Measurements from ENCODE around the gene SLC29A4. TPM values are rescaled to one million over a fixed set of nuclear protein-coding genes. Genes with fewer than 3 reads are reported as not detected.

The SLC29A4 gene
- total RNA-seq, 2 experiments from 2014 or later = 0.45 to 0.88 TPM

DNA sequence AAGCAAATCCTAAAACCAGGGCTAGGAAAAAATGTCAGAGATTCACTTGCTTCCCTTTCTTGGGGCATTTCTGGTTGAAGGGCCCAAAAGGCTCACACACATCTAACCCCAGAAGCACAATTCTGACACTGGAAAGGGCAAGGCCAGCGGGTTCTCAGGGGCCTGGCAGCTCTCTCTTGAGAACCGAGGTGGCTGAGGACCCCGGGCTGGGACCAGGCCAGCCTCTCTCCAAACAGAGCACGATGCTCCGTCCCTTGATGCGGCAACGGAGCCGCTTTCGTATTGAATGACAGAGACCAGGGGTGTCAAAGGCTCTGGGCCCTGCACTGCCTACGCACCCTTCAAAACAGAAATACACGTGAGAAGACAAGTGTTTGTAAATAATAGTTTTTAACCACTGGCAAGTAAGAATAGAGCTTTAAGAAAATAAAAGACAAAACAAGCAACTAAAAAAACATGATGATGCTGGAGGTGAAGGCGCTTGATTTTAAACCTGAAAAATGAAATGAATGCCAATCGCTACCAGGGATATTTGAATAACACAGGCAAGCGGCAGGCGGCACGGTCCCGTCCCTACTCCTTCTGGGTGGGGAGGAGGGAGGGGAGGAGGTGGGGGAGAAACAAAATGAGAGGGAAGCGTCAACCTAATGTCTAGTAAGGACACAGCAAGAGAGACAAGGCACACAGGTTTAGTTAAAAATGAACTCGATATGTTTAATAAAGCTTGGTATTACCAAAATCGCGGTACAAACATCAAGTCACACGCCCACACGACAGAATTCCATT, 68.0 kb downstream of the SLC29A4 start:
- peaks cover 54% of the 10 kb centered on the region for H3K36me3 Mint-ChIP-seq (ENCODE audit: low read depth)
- H3K4me3 Mint-ChIP-seq = no peak overlapping the region
- CTCF ChIA-PET = interaction anchor here (1.4 kb wide), 1 partner anchor 15 kb away, joined by 5 read pairs; no protein-coding TSS in a partner anchor

DNA sequence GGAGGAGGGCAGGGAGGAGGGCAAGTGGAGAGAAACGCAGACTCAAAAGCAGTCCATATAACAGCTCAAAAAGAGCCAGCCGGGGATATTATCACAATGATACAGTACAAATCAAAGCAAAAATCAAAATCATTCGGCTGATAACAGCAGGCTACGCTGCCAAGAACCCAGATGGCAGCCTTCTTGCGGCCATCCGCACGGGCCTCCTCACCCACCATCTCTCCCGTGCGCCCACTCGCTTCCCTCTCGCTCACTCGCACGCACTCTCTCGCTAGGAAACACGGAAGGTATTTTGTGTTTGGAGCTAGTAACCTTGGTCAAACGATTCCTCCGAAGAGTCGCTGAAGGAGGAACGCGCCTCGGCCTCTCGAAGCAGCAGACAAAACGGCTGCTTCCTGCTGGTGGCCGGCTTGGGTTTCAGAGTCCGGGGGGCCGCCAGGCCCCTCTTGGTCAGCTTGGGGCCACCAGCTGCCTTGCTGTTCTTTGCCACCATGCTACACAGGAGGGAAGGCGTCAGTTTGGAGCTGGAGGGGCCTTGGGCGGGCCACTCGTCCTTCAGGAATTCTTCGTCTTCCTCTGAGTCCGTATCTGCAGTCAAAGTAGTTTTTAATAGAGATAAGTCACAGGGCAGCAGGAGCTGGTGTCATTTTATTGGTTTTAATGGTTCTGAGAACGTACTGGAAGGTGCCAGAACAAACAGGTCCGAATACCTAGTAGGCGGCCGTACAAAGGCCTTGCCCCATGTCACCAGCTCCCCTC, 68.9 kb downstream of the SLC29A4 start:
- POLR2A ChIA-PET = no interaction called here
- peaks cover 11% of the 10 kb centered on the region for H3K4me1 Mint-ChIP-seq
- DNase-seq = no peak
- H3K36me3 Mint-ChIP-seq (ENCODE audit: low read depth) = peaks cover 56% of the 10 kb centered on the region
- CTCF ChIA-PET = interaction anchor here (1.4 kb wide), 1 partner anchor 14 kb away, joined by 5 read pairs; no protein-coding TSS in a partner anchor
- H3K9me3 Mint-ChIP-seq = no peaks in the 10 kb centered on the region
- no peaks in the 10 kb centered on the region for H3K27me3 Mint-ChIP-seq
- no peak overlapping the region for H3K4me3 Mint-ChIP-seq
- no peak overlapping the region for H3K27ac Mint-ChIP-seq

More for the DNA sequence above, 68.0 kb downstream of the SLC29A4 start:
- H3K4me1 Mint-ChIP-seq = peaks cover 11% of the 10 kb centered on the region
- H3K27me3 Mint-ChIP-seq = no peaks in the 10 kb centered on the region
- POLR2A ChIA-PET = interaction anchor here (1.0 kb wide), 1 partner anchor 24 kb away, joined by 3 read pairs; no protein-coding TSS in a partner anchor
- H3K27ac Mint-ChIP-seq = no peak overlapping the region
- no peak for DNase-seq
- no peaks in the 10 kb centered on the region for H3K9me3 Mint-ChIP-seq

DNA sequence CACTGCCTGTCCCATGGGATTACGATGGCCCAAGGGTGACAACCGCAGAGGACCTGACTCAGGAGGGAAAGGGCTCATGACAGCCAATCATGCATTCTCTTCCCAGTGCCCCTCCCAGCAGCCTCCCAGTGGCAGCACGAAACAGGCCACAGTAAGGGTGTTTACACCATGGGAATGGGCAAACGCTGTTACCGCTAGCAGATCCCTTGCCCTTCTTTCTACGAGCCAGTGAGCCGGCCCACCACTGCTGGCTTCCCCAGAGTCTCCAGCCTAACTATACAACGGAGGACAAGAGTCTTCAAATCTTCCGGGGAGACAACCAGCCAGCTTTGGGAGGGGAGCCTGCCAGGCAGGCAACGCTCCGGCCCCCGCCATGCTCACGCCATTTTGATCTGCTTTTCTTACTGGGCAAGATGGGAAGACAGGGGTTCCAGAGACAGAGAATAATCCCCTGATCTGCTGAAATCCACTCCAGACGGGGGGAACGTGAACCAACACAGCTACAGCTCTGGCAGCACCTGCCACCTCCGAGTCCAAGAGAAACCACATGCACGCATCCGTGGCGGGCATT, 69.8 kb downstream of the SLC29A4 start:
- H3K4me1 Mint-ChIP-seq = peaks cover 11% of the 10 kb centered on the region
- H3K36me3 Mint-ChIP-seq (ENCODE audit: low read depth) = peaks cover 60% of the 10 kb centered on the region
- DNase-seq = no peak
- POLR2A ChIA-PET = no interaction called here
- no peaks in the 10 kb centered on the region for H3K9me3 Mint-ChIP-seq
- no peaks in the 10 kb centered on the region for H3K27me3 Mint-ChIP-seq
- CTCF ChIA-PET = interaction anchor here (1.4 kb wide), 1 partner anchor 14 kb away, joined by 5 read pairs; no protein-coding TSS in a partner anchor
- H3K4me3 Mint-ChIP-seq = no peak overlapping the region
- no peak overlapping the region for H3K27ac Mint-ChIP-seq

DNA sequence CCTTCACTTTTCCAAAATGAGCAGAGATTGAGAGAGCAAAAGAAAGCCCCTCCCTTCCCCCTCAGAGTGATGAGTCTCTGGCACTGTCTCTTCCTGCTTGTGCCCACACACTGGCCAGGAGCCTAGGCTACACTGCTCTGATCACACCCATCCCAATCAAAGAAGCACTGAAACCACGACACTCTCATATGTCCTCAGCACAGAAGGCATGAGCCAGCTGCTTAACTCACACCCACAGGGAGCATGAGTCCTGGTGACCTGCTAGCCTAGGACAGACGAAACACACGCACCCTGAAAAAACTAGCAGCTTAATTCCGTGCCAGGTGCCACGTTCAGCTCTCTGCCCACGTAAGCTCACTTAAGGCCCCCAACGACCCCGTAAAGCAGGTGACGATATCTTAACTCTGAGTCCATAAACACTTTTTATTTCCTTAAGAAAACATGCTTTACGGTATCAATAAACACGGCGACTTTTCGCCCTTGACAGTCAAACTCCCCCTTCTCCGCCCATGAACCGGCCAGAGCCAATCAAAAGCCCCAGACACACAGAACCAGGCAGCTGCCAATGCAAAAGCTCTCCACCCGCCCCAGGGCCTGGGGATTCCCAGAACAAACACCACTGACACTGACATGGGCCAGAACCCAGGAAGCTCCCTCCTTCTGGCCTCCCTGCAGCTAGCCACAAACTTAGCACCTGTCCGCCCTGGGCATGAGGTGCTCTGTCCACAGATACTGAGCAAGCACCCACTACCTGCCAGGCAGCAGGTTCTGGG, 71.9 kb downstream of the SLC29A4 start:
- no peak overlapping the region for H3K4me3 Mint-ChIP-seq
- no peak overlapping the region for H3K27ac Mint-ChIP-seq
- no peaks in the 10 kb centered on the region for H3K27me3 Mint-ChIP-seq
- ChIA-PET POLR2A (interaction anchor here (0.9 to 1.0 kb wide), 2 partner anchors 10 to 11 kb away, joined by 5 read pairs; no protein-coding TSS in a partner anchor), CTCF (interaction anchor here (0.6 to 1.7 kb wide), 2 partner anchors 11 to 13 kb away, joined by 3 to 5 read pairs; no protein-coding TSS in a partner anchor)
- H3K36me3 Mint-ChIP-seq (ENCODE audit: low read depth) = peaks cover 71% of the 10 kb centered on the region
- no peaks in the 10 kb centered on the region for H3K9me3 Mint-ChIP-seq
- no peak for DNase-seq
- peaks cover 11% of the 10 kb centered on the region for H3K4me1 Mint-ChIP-seq

Other genes starting within 250 kb of the SLC29A4 start
- 10 to 100 TPM; 11.7 to 12.5 TPM for gene RBAK, start 237.1 kb upstream of the SLC29A4 start, total RNA-seq
- 10 to 100 TPM; 59.5 to 60.4 TPM for gene WIPI2, start 92.7 kb upstream of the SLC29A4 start, total RNA-seq
- gene TNRC18, start 140.9 kb downstream of the SLC29A4 start, total RNA-seq = 10 to 100 TPM; 56.5 to 57.6 TPM
- 10 to 100 TPM in 1 of 2 experiments, 1 to 10 TPM in 1; 9.4 to 10.1 TPM for gene FBXL18, start 230.9 kb downstream of the SLC29A4 start, total RNA-seq
- over 10,000 TPM; 11,429 to 11,435 TPM for gene ACTB, start 247.7 kb downstream of the SLC29A4 start, total RNA-seq

All from activated CD4-positive, alpha-beta memory T cell treated with anti-CD3 and anti-CD28 coated beads, Interleukin-2, amount 10 ng/mL, durations not matched to agents 7 days and 5 days (primary cell).